GM12878 (cell line): ENCODE results near the gene NECTIN2. TPM values are rescaled to one million over a fixed set of nuclear protein-coding genes. Genes with fewer than 3 reads are reported as not detected.

Source experiments
- ATAC-seq: fragments of 200-7000 bp; cut with Tn5 transposase; 3 replicates; pipeline ENCODE4 v1.9.1; 2020; ENCODE audit warnings: mild to moderate bottlenecking, moderate library complexity
- BruUV-seq: library from RNA; stranded (reverse); fragments of 400-500 nt; replicated peaks from 2 replicates; lab custom pipeline; 2021; lab: Mats Ljungman, UMichigan
- CTCF ChIA-PET: fragments of 300-600 bp; sonication (Branson Sonifier 250); formaldehyde crosslinking; extraction: SDS; loops from one replicate; lab custom pipeline; 2021; ENCODE audit warnings: inconsistent platforms; lab: Yijun Ruan, JAX
- POLR2A ChIA-PET: fragments of 350-600 bp; formaldehyde crosslinking; extraction: SDS; loops from one replicate; lab custom pipeline; 2021; ENCODE audit warnings: inconsistent platforms; lab: Charles Lee
- RAD21 ChIA-PET: fragments of 300-600 bp; sonication (Branson Sonifier 250); formaldehyde crosslinking; loops from one replicate; lab custom pipeline; 2023; ENCODE audit warnings: antibody characterized with exemption; ENCODE audit not compliant: unreplicated experiment; lab: Charles Lee
- SMC1A ChIA-PET: fragments of 300-600 bp; sonication (Branson Sonifier 250); formaldehyde crosslinking; loops from one replicate; lab custom pipeline; 2023; ENCODE audit not compliant: unreplicated experiment, uncharacterized antibody; lab: Charles Lee
- DNase-seq: peaks from one replicate; pipeline ENCODE4 v3.0.0-alpha.2; 2011; ENCODE audit warnings: low read depth, low spot score
- FAIRE-seq: peaks from 3 replicates; lab custom pipeline; 2011; peaks lifted over from hg19 to GRCh38; lab: Jason Lieb, UNC
- H2AFZ ChIP-seq: 2 replicates; pipeline ENCODE4 v1.6.0; 2011; ENCODE audit warnings: low read depth, low read length, control low read depth; ENCODE audit not compliant: control insufficient read depth
- H3K27ac ChIP-seq: 2 replicates; pipeline ENCODE4 v1.5.1; 2011; ENCODE audit warnings: control low read depth; ENCODE audit not compliant: control insufficient read depth, insufficient read depth
- H3K27me3 ChIP-seq, 2 experiments: replicated peaks in 1 of 2; 2 replicates each; pipeline versions ENCODE4 v1.6.0 to v1.6.1; 2011; ENCODE audit warnings: low read length in 1 of 2; ENCODE audit not compliant: control insufficient read depth in 2 of 2, insufficient read depth in 2 of 2
- H3K36me3 ChIP-seq, 2 experiments: 2 replicates each; pipeline ENCODE4 v1.5.1; 2011; ENCODE audit warnings: low read length in 1 of 2; ENCODE audit not compliant: control insufficient read depth in 2 of 2, insufficient read depth in 2 of 2
- H3K4me1 ChIP-seq: 2 replicates; pipeline ENCODE4 v1.6.1; 2011; ENCODE audit warnings: mild to moderate bottlenecking, low read length, moderate library complexity, mixed read lengths; ENCODE audit not compliant: control insufficient read depth, insufficient read depth
- H3K4me2 ChIP-seq: 2 replicates; pipeline ENCODE4 v1.6.0; 2011; ENCODE audit warnings: control low read depth; ENCODE audit not compliant: control insufficient read depth, insufficient read depth
- H3K4me3 ChIP-seq: fragments of 200-600 bp; sonication (generic); 2 replicates; pipeline ENCODE4 v1.5.1; 2016
- H3K79me2 ChIP-seq: 2 replicates; pipeline ENCODE4 v1.6.0; 2011; ENCODE audit warnings: low read length; ENCODE audit not compliant: control insufficient read depth, insufficient read depth
- H3K9ac ChIP-seq: 2 replicates; pipeline ENCODE4 v1.8.0; 2011; ENCODE audit warnings: low read length, control low read depth, mixed read lengths; ENCODE audit not compliant: control insufficient read depth, insufficient read depth
- H3K9me3 ChIP-seq: replicated peaks from 3 replicates; pipeline ENCODE4 v1.5.1; 2011; ENCODE audit warnings: mild to moderate bottlenecking, low read length; ENCODE audit not compliant: control insufficient read depth, insufficient read depth
- H4K20me1 ChIP-seq: 2 replicates; pipeline ENCODE4 v1.6.0; 2011; ENCODE audit not compliant: control insufficient read depth, insufficient read depth
- ASH2L ChIP-seq: fragments of 300-600, 200-600 bp; sonication (generic); IDR thresholded peaks from 2 replicates; pipeline ENCODE4 v1.6.1; 2017; ENCODE audit warnings: low read depth, mild to moderate bottlenecking, borderline replicate concordance
- DPF2 ChIP-seq: fragments of 450-650 bp; IDR thresholded peaks from 2 replicates; pipeline ENCODE4 v1.6.1; 2017; ENCODE audit warnings: mild to moderate bottlenecking
- EED ChIP-seq: sonication (generic); IDR thresholded peaks from 2 replicates; pipeline ENCODE4 v1.6.1; 2016; ENCODE audit warnings: antibody characterized with exemption, low read depth
- ESRRA ChIP-seq: IDR thresholded peaks from 2 replicates; pipeline ENCODE4 v1.6.1; 2012; ENCODE audit warnings: mild to moderate bottlenecking, low read length, improper control_type of control experiment
- GABPA ChIP-seq: IDR thresholded peaks from 2 replicates; pipeline ENCODE4 v1.6.1; 2014; ENCODE audit warnings: antibody characterized with exemption, low read depth, mild to moderate bottlenecking, inconsistent platforms
- MXI1 ChIP-seq: fragments of 150-350 bp; IDR thresholded peaks from 2 replicates; pipeline ENCODE4 v1.6.1; 2011; ENCODE audit warnings: low read depth, mild to moderate bottlenecking, inconsistent platforms, low read length, improper control_type of control experiment
- NFIC ChIP-seq: IDR thresholded peaks from 2 replicates; pipeline ENCODE4 v1.6.1; 2012; ENCODE audit warnings: low read depth, mild to moderate bottlenecking, inconsistent platforms, low read length, moderate library complexity
- NFXL1 ChIP-seq: fragments of 450-650 bp; IDR thresholded peaks from 2 replicates; pipeline ENCODE4 v1.6.1; 2017; ENCODE audit warnings: antibody characterized with exemption, mild to moderate bottlenecking, borderline replicate concordance
- NR2C1 ChIP-seq: fragments of 450-650 bp; IDR thresholded peaks from 2 replicates; pipeline ENCODE4 v1.6.1; 2017; ENCODE audit warnings: antibody characterized with exemption, mild to moderate bottlenecking, moderate library complexity
- NR2C2 ChIP-seq: IDR thresholded peaks from 2 replicates; pipeline ENCODE4 v1.6.1; 2011; ENCODE audit warnings: borderline replicate concordance, low read depth; ENCODE audit not compliant: control insufficient read depth, insufficient read length
- NRF1 ChIP-seq: conservative IDR thresholded peaks from 2 replicates; pipeline ENCODE4 v1.6.1; 2011; ENCODE audit warnings: mild to moderate bottlenecking, low read depth, low read length, improper control_type of control experiment
- RAD21 ChIP-seq: IDR thresholded peaks from 2 replicates; pipeline ENCODE4 v1.6.1; 2011; ENCODE audit warnings: mild to moderate bottlenecking, low read depth, low read length, moderate library complexity; ENCODE audit not compliant: insufficient read depth
- RB1 ChIP-seq: fragments of 450-650 bp; formaldehyde crosslinking; IDR thresholded peaks from 2 replicates; pipeline ENCODE4 v1.6.1; 2017; ENCODE audit warnings: mild to moderate bottlenecking, borderline replicate concordance
- SPI1 ChIP-seq: IDR thresholded peaks from 2 replicates; pipeline ENCODE4 v1.6.1; 2011; ENCODE audit warnings: low read depth, mild to moderate bottlenecking, low read length, moderate library complexity, borderline replicate concordance; ENCODE audit not compliant: insufficient read depth
- WRNIP1 ChIP-seq: IDR thresholded peaks from 2 replicates; pipeline ENCODE4 v1.6.1; 2011; ENCODE audit warnings: low read depth, low read length, improper control_type of control experiment, borderline replicate concordance
- YBX1 ChIP-seq: fragments of 450-650 bp; IDR thresholded peaks from 2 replicates; pipeline ENCODE4 v1.6.1; 2016; ENCODE audit warnings: antibody characterized with exemption
- WGBS: methylation state at CpG from one replicate; pipeline ENCODE4 v1.1.6; 2016; ENCODE audit warnings: low lambda C conversion rate; ENCODE audit not compliant: insufficient replicate concordance, insufficient coverage; ENCODE audit errors: missing lambda C conversion rate; 5-methylcytosine and 5-hydroxymethylcytosine counted together
- in situ Hi-C: fragments of 300-500 bp; cut with MboI; formaldehyde crosslinking; loops from 9 replicates; pipeline ENCODE4 v1.14.3; 2018; ENCODE audit warnings: mixed read lengths
- intact Hi-C: fragments of 100-400 bp; cut with micrococcal nuclease; formaldehyde crosslinking; loops from one replicate; pipeline ENCODE4 v1.14.2; 2022; ENCODE audit not compliant: unreplicated experiment
- polyA plus RNA-seq, 11 experiments: library from polyadenylated mRNA; depleted of rRNA in 4 of 11; unstranded in 6 of 11; stranded (reverse) in 5 of 11; fragments of >200 nt; fragmentation: Nextera tagmentation in 4 of 11; fragmentation: Illumina TruSeq in 1 of 11; extraction: Ambion mirVana in 4 of 11; extraction: Trizol in 1 of 11; gene quantifications; 1 replicate in 1 of 11; 2 replicates in 10 of 11; pipeline versions ENCODE4 v1.2.1 to v1.2.3, GENCODE V29; 2011 to 2016; ENCODE audit warnings: inconsistent platforms in 2 of 11, missing spikeins in 2 of 11, low read depth in 1 of 11
- total RNA-seq, 4 experiments: library from RNA; depleted of rRNA in 3 of 4; stranded (reverse); fragments of >200 nt in 3 of 4; fragmentation: Illumina TruSeq in 1 of 4; extraction: Trizol in 1 of 4; gene quantifications; 2 replicates each; pipeline versions ENCODE4 v1.2.1 to v1.2.3, GENCODE V29; 2013 to 2021
- TF ChIP-seq, protein P1 (sequence below): fragments of 450-650 bp; IDR thresholded peaks from 2 replicates; pipeline ENCODE4 v1.6.1; 2017; ENCODE audit warnings: mild to moderate bottlenecking
- TF ChIP-seq, protein P2 (sequence below): IDR thresholded peaks from 2 replicates; pipeline ENCODE4 v1.6.1; 2012; ENCODE audit warnings: low read depth, low read length, improper control_type of control experiment
- TF ChIP-seq, protein P3 (sequence below): IDR thresholded peaks from 2 replicates; pipeline ENCODE4 v1.6.1; 2011; ENCODE audit warnings: mild to moderate bottlenecking, low read depth, low read length, moderate library complexity; ENCODE audit not compliant: insufficient replicate concordance

The NECTIN2 gene
- total and polyA plus RNA-seq, 10 of the 15 experiments (the other 5 are each of a cell fraction or from before 2014, with no cell fraction given), result 0.05 to 0.36 (median 0.26) TPM; not detected in 5

DNA sequence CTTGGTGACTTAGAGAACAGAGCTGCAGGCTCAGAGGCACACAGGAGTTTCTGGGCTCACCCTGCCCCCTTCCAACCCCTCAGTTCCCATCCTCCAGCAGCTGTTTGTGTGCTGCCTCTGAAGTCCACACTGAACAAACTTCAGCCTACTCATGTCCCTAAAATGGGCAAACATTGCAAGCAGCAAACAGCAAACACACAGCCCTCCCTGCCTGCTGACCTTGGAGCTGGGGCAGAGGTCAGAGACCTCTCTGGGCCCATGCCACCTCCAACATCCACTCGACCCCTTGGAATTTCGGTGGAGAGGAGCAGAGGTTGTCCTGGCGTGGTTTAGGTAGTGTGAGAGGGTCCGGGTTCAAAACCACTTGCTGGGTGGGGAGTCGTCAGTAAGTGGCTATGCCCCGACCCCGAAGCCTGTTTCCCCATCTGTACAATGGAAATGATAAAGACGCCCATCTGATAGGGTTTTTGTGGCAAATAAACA is 78.2 kb downstream of the NECTIN2 start:
- POLR2A ChIA-PET, result no interaction called here
- no peaks in the 10 kb centered on the region for H3K79me2 ChIP-seq
- SMC1A ChIA-PET, result interaction anchor here (1.1 kb wide), 1 partner anchor 30 kb away, joined by 3 read pairs; no protein-coding TSS in a partner anchor

More for the DNA sequence above, 78.2 kb downstream of the NECTIN2 start:
- H4K20me1 ChIP-seq, result no peaks in the 10 kb centered on the region
- no peak overlapping the region for H3K4me3 ChIP-seq
- TF ChIP-seq NRF1 (no peak), WRNIP1 (no peak), MXI1 (no peak), NFXL1 (no peak), ASH2L (no peak), DPF2 (no peak), SPI1 (no peak), YBX1 (no peak), RAD21 (no peak), NR2C1 (no peak), EED (no peak), ESRRA (no peak), GABPA (no peak), NR2C2 (no peak), NFIC (no peak), RB1 (no peak)
- TF ChIP-seq, protein P1, sequence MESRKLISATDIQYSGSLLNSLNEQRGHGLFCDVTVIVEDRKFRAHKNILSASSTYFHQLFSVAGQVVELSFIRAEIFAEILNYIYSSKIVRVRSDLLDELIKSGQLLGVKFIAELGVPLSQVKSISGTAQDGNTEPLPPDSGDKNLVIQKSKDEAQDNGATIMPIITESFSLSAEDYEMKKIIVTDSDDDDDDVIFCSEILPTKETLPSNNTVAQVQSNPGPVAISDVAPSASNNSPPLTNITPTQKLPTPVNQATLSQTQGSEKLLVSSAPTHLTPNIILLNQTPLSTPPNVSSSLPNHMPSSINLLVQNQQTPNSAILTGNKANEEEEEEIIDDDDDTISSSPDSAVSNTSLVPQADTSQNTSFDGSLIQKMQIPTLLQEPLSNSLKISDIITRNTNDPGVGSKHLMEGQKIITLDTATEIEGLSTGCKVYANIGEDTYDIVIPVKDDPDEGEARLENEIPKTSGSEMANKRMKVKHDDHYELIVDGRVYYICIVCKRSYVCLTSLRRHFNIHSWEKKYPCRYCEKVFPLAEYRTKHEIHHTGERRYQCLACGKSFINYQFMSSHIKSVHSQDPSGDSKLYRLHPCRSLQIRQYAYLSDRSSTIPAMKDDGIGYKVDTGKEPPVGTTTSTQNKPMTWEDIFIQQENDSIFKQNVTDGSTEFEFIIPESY, result no peak
- TF ChIP-seq, protein P2, sequence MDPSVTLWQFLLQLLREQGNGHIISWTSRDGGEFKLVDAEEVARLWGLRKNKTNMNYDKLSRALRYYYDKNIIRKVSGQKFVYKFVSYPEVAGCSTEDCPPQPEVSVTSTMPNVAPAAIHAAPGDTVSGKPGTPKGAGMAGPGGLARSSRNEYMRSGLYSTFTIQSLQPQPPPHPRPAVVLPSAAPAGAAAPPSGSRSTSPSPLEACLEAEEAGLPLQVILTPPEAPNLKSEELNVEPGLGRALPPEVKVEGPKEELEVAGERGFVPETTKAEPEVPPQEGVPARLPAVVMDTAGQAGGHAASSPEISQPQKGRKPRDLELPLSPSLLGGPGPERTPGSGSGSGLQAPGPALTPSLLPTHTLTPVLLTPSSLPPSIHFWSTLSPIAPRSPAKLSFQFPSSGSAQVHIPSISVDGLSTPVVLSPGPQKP, result no peak
- TF ChIP-seq, protein P3, sequence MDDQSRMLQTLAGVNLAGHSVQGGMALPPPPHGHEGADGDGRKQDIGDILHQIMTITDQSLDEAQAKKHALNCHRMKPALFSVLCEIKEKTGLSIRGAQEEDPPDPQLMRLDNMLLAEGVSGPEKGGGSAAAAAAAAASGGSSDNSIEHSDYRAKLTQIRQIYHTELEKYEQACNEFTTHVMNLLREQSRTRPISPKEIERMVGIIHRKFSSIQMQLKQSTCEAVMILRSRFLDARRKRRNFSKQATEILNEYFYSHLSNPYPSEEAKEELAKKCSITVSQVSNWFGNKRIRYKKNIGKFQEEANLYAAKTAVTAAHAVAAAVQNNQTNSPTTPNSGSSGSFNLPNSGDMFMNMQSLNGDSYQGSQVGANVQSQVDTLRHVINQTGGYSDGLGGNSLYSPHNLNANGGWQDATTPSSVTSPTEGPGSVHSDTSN, result no peak
- no peak for DNase-seq
- intact Hi-C loops, result no loop called here
- 37% methylated on average over 8 of the region's 8 CpGs for WGBS
- in situ Hi-C loops, result no loop called here
- no peak for ATAC-seq
- H3K36me3 ChIP-seq, result no peaks in the 10 kb centered on the region
- RAD21 ChIA-PET, result no interaction called here
- H3K9ac ChIP-seq, result no peak overlapping the region
- no peaks in the 10 kb centered on the region for H3K4me1 ChIP-seq
- BruUV-seq, result no TSS peak
- H3K27me3 ChIP-seq, result no peaks in the 10 kb centered on the region; a peak in 1 of 4 replicates
- H3K9me3 ChIP-seq, result no peaks in the 10 kb centered on the region
- CTCF ChIA-PET, result no interaction called here
- H3K4me2 ChIP-seq, result no peak overlapping the region
- FAIRE-seq, result no peak
- H3K27ac ChIP-seq, result no peak overlapping the region
- H2AFZ ChIP-seq, result no peak overlapping the region
